SK-N-SH (cell line): ENCODE measurements around the gene SLC5A2. TPM values are rescaled to one million over a fixed set of nuclear protein-coding genes. Genes with fewer than 3 reads are reported as not detected.

ENCODE experiments used
- CTCF ChIA-PET: fragments of 300-600, 350-600 bp; formaldehyde crosslinking; extraction: SDS; loops from one replicate; lab custom pipeline; 2021; lab: Yijun Ruan, JAX
- POLR2A ChIA-PET: fragments of 350-600 bp; sonication (Branson Sonifier 250); formaldehyde crosslinking; extraction: SDS; loops from one replicate; lab custom pipeline; 2020; ENCODE audit warnings: antibody characterized with exemption, inconsistent platforms; lab: Yijun Ruan, JAX
- DNase-seq: peaks from one replicate; pipeline ENCODE4 v3.0.0; 2012
- H2AFZ ChIP-seq: fragments of 200-600 bp; sonication (generic); 2 replicates; pipeline ENCODE4 v1.8.1; 2016; ENCODE audit warnings: antibody characterized with exemption, mild to moderate bottlenecking, low read depth
- H3F3A ChIP-seq: fragments of 200-600 bp; sonication (generic); replicated peaks from 2 replicates; pipeline ENCODE3; 2016; ENCODE audit warnings: antibody characterized with exemption, mild to moderate bottlenecking; ENCODE audit not compliant: insufficient read depth
- H3K27ac ChIP-seq, 2 experiments: fragments of 200-500 bp in 1 of 2; fragments of 200-600 bp in 1 of 2; sonication (Bioruptor generic) in 1 of 2; sonication (generic), shearing (Covaris generic) in 1 of 2; 2 replicates each; pipeline versions ENCODE4 v1.5.1 to v1.6.1; 2014 to 2016; ENCODE audit warnings: low read depth in 2 of 2, inconsistent platforms in 1 of 2, low read length in 1 of 2, mild to moderate bottlenecking in 1 of 2, mixed read lengths in 1 of 2
- H3K27me3 ChIP-seq: fragments of 200-600 bp; sonication (generic), shearing (Covaris generic); 2 replicates; pipeline ENCODE4 v1.6.1; 2016; ENCODE audit warnings: mixed run types; ENCODE audit not compliant: insufficient read depth
- H3K36me3 ChIP-seq, 2 experiments: fragments of 200-500 bp in 1 of 2; fragments of 200-600 bp in 1 of 2; sonication (Bioruptor generic) in 1 of 2; sonication (generic) in 1 of 2; replicated peaks in 1 of 2; 2 replicates each; pipeline versions ENCODE3 to v1.5.1; 2014 to 2016; ENCODE audit warnings: low read length in 1 of 2, mild to moderate bottlenecking in 1 of 2; ENCODE audit not compliant: insufficient read depth in 2 of 2, control insufficient read depth in 1 of 2
- H3K4me1 ChIP-seq, 2 experiments: fragments of 200-500 bp in 1 of 2; fragments of 200-600 bp in 1 of 2; sonication (Bioruptor generic) in 1 of 2; sonication (generic), shearing (Covaris generic) in 1 of 2; 2 replicates each; pipeline versions ENCODE4 v1.5.1 to v1.6.1; 2014 to 2016; ENCODE audit warnings: low read depth in 1 of 2, low read length in 1 of 2, mixed run types in 1 of 2; ENCODE audit not compliant: insufficient read depth in 2 of 2, control insufficient read depth in 1 of 2
- H3K4me2 ChIP-seq: fragments of 200-600 bp; sonication (generic), shearing (Covaris generic); 2 replicates; pipeline ENCODE4 v1.6.1; 2017; ENCODE audit warnings: mixed run types
- H3K4me3 ChIP-seq, 2 experiments: fragments of 200-500 bp in 1 of 2; fragments of 200-600 bp in 1 of 2; sonication (Bioruptor generic) in 1 of 2; sonication (generic), shearing (Covaris generic) in 1 of 2; 2 replicates each; pipeline versions ENCODE4 v1.5.1 to v1.8.1; 2014 to 2016; ENCODE audit warnings: low read depth in 2 of 2, inconsistent platforms in 1 of 2, low read length in 1 of 2, mild to moderate bottlenecking in 1 of 2, mixed read lengths in 1 of 2, moderate library complexity in 1 of 2
- H3K79me2 ChIP-seq: fragments of 200-600 bp; sonication (generic); 2 replicates; pipeline ENCODE4 v1.8.1; 2017; ENCODE audit warnings: mild to moderate bottlenecking; ENCODE audit not compliant: insufficient read depth
- H3K9ac ChIP-seq: fragments of 200-600 bp; sonication (generic); 2 replicates; pipeline ENCODE4 v1.6.1; 2017; ENCODE audit warnings: mixed run types
- H3K9me2 ChIP-seq: fragments of 200-600 bp; sonication (generic); 2 replicates; pipeline ENCODE4 v1.6.1; 2017; ENCODE audit warnings: mixed run types
- H3K9me3 ChIP-seq: fragments of 200-600 bp; sonication (generic); 2 replicates; pipeline ENCODE4 v1.6.1; 2017; ENCODE audit warnings: mixed run types, mild to moderate bottlenecking, moderate library complexity
- H4K20me1 ChIP-seq: fragments of 200-600 bp; sonication (generic); 2 replicates; pipeline ENCODE4 v1.6.1; 2017; ENCODE audit warnings: mild to moderate bottlenecking, mixed run types; ENCODE audit not compliant: insufficient read depth
- ELF1 ChIP-seq: IDR thresholded peaks from 2 replicates; pipeline ENCODE4 v1.4.0; 2012
- GABPA ChIP-seq: IDR thresholded peaks from 2 replicates; pipeline ENCODE4 v1.4.0; 2012; ENCODE audit warnings: low read depth, mild to moderate bottlenecking
- GATA2 ChIP-seq: sonication (generic); formaldehyde crosslinking; IDR thresholded peaks from 2 replicates; pipeline ENCODE4 v1.5.0; 2020; ENCODE audit warnings: mild to moderate bottlenecking, missing genetic modification reagents
- JUND ChIP-seq: IDR thresholded peaks from 2 replicates; pipeline ENCODE4 v1.4.0; 2012
- POLR2AphosphoS5 ChIP-seq: IDR thresholded peaks from 2 replicates; pipeline ENCODE4 v1.6.1; 2012; ENCODE audit warnings: low read depth, low read length
- REST ChIP-seq: IDR thresholded peaks from 2 replicates; pipeline ENCODE4 v1.6.1; 2012; ENCODE audit warnings: mild to moderate bottlenecking, low read depth, low read length, moderate library complexity
- TCF12 ChIP-seq: IDR thresholded peaks from 2 replicates; pipeline ENCODE4 v1.4.0; 2012
- YY1 ChIP-seq: IDR thresholded peaks from 2 replicates; pipeline ENCODE4 v1.4.0; 2012; ENCODE audit warnings: low read depth, mild to moderate bottlenecking
- WGBS: methylation state at CpG from one replicate; pipeline ENCODE4 v1.1.6; 2017; ENCODE audit warnings: low lambda C conversion rate; 5-methylcytosine and 5-hydroxymethylcytosine counted together
- polyA plus RNA-seq, 3 experiments: library from polyadenylated mRNA; depleted of rRNA; stranded (reverse); fragments of >200 nt; gene quantifications; 2 replicates each; pipeline ENCODE4 v1.2.3, GENCODE V29; 2012

Gene SLC5A2
- polyA plus RNA-seq, 1 of the 3 experiments (the other 2 are of a cell fraction) = 0.31 TPM

GRCh38 chr16:31471241-31471874 is 11.6 kb upstream of the SLC5A2 start:
- WGBS = 77% methylated on average over 12 of the region's 15 CpGs
- H3F3A ChIP-seq = peaks cover 34% of the 10 kb centered on the region
- CTCF ChIA-PET = interaction anchor here (0.6 to 5.7 kb wide), 4 partner anchors 10 to 32 kb away, joined by 3 to 68 read pairs (median 4); partner anchors contain the start of gene ARMC5
- peaks cover 45% of the 10 kb centered on the region for H3K79me2 ChIP-seq
- H3K9me3 ChIP-seq = no peaks in the 10 kb centered on the region
- H3K27me3 ChIP-seq = no peaks in the 10 kb centered on the region
- H3K9me2 ChIP-seq = no peaks in the 10 kb centered on the region
- POLR2A ChIA-PET = interaction anchor here (1.2 to 1.3 kb wide), 3 partner anchors 11 to 354 kb away, joined by 3 to 12 read pairs (median 5); partner anchors contain the start of genes ARMC5 and KAT8
- H3K9ac ChIP-seq = peak overlapping the region; percentile 97
- peak; percentile 32 for DNase-seq
- H4K20me1 ChIP-seq = peaks cover 20% of the 10 kb centered on the region
- no peak for TF ChIP-seq ELF1
- H3K4me1 ChIP-seq = peaks cover 0 to 12% of the 10 kb centered on the region in 2 experiments; a peak in 1 of 4 replicates
- peak overlapping the region; percentile 75 for H3K4me2 ChIP-seq
- H2AFZ ChIP-seq = peak overlapping the region; percentile 86
- peak overlapping the region; percentile 54 to 81 for H3K4me3 ChIP-seq
- H3K36me3 ChIP-seq = peaks cover 21 to 23% of the 10 kb centered on the region in 2 experiments
- peak overlapping the region; percentile 74 to 94 for H3K27ac ChIP-seq

- H3K4me2 ChIP-seq = peak within 1 kb of the TSS; percentile 75
- peaks cover 20% of the 10 kb centered on the region for H4K20me1 ChIP-seq
- under 1% methylated on average over 27 of the region's 63 CpGs for WGBS
- peak; percentile 89 for DNase-seq
- ChIA-PET POLR2A (interaction anchor here (1.0 to 1.3 kb wide), 6 partner anchors 11 to 354 kb away, joined by 3 to 12 read pairs (median 5); partner anchors contain the start of genes ARMC5, KAT8 and RUSF1), CTCF (interaction anchor here (0.6 to 5.7 kb wide), 6 partner anchors 10 to 239 kb away, joined by 3 to 68 read pairs (median 4); partner anchors contain the start of genes ARMC5 and ZNF843)
- H2AFZ ChIP-seq = peak within 1 kb of the TSS; percentile 86
- peaks cover 34% of the 10 kb centered on the region for H3F3A ChIP-seq
- H3K4me3 ChIP-seq = peak within 1 kb of the TSS; percentile 54 to 81
- H3K79me2 ChIP-seq = peaks cover 45% of the 10 kb centered on the region
- peaks cover 0 to 12% of the 10 kb centered on the region in 2 experiments; a peak in 1 of 4 replicates for H3K4me1 ChIP-seq
- no peak for TF ChIP-seq REST
- peak; percentile 54; the same call in 1 of the 2 replicates for TF ChIP-seq YY1
- TF ChIP-seq POLR2AphosphoS5 = peak; percentile 78
- TF ChIP-seq JUND = no peak
- peak; percentile 25; the same call in 1 of the 2 replicates for TF ChIP-seq GABPA
- TF ChIP-seq TCF12 = no peak
- no peak for TF ChIP-seq GATA2 (CRISPR knock-in tag)
- H3K9ac ChIP-seq = peak within 1 kb of the TSS; percentile 97
- no peaks in the 10 kb centered on the region for H3K9me3 ChIP-seq
- H3K27me3 ChIP-seq = no peaks in the 10 kb centered on the region
- peaks cover 23 to 24% of the 10 kb centered on the region in 2 experiments for H3K36me3 ChIP-seq
- no peaks in the 10 kb centered on the region for H3K9me2 ChIP-seq
- peak within 1 kb of the TSS; percentile 74 to 94 for H3K27ac ChIP-seq
Observed at GRCh38 chr16:31471875-31472708, 10.8 kb upstream of the SLC5A2 start, which contains the start of gene TGFB1I1. Gene TGFB1I1, plus strand, starts transcription at chr16:31472152. Its CDS starts 37 bp downstream, at chr16:31472189.
